ENCODE measurements around the gene COL5A2.

COL5A2 gene

DNA sequence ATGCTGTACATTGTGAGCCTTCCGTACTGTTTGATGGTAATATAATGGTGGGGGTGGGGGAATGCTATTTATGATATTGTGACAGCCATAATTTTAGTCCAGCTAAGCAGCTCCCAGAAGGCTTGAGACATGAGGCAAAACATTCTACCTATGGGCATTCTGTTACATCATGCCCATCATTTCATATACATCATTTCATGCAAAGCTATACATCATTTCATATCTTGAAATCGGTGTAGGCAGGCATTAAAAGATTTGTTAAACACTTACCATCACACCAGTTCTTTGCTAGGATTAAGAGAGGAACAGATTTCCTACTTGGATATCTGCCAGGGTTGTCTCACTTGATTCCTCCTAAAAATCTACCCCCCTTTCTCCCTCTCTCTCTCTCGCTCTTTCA, 84.5 kb downstream of the COL5A2 start:
- no peak for DNase-seq

DNA sequence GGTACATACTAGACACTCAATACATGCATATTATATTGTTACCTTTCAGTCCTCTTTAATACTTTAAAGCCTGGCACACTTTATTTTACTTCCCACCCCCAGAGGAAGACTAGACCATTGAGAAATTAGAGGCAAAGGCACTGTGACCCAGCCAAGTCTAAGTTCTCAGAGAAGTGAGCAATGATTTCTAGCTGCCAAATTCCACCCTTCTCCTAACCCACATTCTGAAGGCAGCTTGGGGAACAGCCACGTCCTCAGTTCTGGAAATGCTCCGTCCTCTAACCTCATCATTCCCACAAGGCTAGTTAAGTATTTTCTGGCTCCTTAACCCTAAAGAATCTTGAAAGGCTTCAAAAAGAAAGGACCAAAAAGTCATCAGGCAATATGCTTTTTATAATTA, 86.6 kb downstream of the COL5A2 start:
- no peak for DNase-seq

DNA sequence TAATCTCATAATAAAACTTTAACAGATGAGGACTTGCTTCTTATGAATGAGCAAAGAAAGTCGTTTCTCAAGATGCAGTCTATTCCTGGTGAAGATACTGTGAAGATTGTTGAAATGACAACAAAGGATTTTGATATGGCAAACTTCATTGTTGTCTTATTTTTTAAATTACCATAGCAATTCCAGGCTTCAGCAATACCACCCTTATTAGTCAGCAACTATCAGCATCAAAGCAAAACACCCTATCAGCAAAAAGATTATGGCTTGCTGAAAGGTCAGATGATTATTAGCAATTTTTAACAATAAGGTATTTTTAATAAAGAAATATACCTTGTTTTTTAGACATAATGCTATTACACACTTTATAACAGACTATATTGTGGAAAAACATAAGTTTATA, 88.3 kb downstream of the COL5A2 start:
- DNase-seq, result no peak

DNA sequence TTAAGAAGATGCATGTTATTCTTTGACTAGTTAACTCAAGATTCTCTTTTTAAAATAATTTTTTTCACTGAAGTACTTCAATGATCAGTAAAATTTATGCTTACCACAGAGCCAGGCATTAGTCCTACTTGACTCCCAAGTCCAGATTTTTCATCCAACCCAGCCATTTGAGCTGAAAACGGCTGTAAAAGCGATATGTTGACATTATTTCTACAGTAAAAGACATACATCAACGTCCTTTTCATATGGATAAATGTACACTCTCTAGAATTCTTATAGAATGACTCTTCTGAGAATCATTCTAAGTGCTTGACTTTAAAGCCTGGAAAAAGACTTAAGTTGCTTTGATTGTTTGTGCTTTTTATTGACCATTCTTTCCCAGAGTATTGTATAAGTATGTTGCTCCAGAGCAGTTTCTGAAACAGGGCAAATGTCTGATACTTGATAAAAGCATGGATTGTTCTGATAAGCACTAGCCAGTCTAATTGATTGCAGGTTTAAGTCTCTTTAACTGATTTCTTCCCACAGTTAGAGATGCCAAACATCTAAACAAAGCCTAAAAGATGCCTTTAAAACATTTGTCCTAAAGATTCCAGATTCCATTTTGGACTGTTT, 90.9 kb downstream of the COL5A2 start:
- DNase-seq, result no peak

DNA sequence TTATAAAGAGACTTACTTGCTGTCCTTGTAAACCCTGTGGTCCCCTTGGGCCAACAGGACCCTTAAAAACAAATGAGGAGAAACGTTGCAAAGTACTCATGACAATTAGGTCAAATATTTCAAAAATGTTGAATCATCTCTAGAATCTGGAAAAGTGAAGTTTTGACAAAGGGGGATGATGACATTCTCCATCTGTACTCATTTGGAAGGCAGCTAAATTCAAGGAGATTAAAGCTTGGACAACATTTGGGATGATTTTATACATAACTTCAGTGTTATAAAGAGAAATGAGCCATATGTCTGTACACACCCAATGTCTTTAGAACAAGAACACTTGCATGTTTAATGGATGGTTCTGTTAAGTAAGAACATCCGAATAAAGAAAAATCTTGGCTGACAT, 92.9 kb downstream of the COL5A2 start:
- no peak for DNase-seq

DNA sequence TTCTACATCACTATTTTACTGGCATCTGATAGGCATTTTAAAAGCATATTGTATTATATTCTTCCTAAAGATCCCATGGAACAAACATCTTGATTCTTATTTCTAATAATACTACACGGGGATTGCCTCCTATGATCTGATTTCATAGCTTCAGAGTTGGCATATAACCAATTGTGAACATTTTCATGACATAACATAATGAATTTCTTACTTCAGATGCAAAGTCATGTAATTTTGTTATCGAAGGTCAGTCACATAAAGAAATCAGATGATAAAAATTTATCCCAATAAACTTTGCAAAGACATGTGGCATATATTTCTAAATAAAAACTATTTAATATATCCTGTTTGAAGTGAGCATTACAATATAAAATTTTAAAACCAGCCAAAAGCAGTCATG, 93.3 kb downstream of the COL5A2 start:
- no peak for DNase-seq

DNA sequence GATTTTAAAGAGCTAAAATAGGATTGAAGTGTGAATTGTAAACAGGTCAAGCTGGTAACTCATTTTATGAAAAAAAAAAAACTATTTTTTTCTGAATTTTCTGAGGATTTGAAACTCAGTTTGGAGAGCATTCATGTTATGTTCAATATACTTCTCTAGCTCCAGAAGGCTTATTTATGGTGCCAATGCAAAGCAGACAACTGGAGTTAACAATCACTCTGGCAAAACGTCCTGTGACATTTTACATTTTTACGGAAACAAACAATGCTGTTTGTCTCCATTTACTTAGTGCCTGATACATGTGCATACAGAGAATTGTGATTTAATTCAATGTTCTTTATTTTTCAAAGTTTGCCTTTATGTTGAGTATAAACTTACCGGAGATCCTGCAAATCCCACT, 96.0 kb downstream of the COL5A2 start:
- DNase-seq, result no peak

GRCh38 chr2:189083106-189083505, 96.5 kb downstream of the COL5A2 start:
- no peak for DNase-seq

GRCh38 chr2:189082376-189082975, 97.1 kb downstream of the COL5A2 start:
- DNase-seq, result no peak

DNA sequence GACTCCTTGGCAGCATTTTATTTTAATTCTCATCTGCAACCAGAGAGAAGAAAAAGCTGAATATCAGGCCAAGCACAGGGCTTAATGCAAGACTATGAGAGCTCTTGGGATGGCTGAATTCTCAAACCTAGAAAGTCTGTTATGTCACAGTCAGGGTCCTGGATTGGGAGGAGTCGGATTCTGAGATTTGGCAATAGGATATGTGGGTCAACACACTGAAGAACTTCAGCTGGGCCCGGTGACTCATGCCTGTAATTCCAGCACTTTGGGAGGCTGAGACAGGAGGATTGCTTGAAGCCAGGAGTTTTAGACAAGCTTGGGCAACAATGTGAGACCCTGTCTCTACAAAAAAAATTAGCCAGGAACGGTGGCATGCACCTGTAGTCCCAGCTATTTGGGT, 103.0 kb downstream of the COL5A2 start:
- no peak for DNase-seq

GRCh38 chr2:189076120-189076519, 103.4 kb downstream of the COL5A2 start:
- no peak for DNase-seq

DNA sequence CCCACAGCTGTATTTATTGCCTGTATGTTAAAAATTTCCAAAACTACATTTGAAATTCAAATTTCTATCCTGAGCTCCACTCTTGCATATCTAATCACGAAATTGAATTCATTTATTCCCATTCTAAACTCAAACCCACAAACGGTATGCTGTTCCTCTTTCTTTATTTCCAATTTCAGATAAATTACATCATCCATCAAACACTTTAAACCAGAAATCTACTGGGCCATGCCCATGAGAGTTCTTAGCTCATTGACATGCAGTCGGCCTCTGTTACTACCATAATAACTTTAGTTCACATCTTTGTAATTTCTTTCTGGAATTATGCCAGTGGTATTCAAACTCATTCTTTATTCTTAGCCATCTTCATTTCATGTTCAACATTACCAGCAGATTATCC, 105.1 kb downstream of the COL5A2 start:
- no peak for DNase-seq

DNA sequence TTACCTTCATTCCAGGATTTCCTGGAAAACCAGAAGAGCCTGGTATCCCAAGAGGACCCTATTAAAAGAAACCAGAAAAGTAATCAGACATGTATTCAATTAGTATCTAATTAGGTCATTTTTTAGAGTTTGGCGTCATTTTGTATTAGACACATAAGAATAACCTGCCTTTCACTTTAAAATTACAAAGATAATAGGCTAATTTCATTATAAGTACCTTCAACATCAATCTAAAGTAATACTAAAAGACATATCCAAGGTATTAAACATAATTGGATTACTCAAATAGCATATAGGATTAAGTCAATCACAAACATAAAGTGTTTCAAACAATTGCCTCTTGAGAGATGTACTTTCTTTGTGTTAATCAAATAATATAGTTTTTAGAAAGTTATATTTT, 107.5 kb downstream of the COL5A2 start:
- no peak for DNase-seq

DNA sequence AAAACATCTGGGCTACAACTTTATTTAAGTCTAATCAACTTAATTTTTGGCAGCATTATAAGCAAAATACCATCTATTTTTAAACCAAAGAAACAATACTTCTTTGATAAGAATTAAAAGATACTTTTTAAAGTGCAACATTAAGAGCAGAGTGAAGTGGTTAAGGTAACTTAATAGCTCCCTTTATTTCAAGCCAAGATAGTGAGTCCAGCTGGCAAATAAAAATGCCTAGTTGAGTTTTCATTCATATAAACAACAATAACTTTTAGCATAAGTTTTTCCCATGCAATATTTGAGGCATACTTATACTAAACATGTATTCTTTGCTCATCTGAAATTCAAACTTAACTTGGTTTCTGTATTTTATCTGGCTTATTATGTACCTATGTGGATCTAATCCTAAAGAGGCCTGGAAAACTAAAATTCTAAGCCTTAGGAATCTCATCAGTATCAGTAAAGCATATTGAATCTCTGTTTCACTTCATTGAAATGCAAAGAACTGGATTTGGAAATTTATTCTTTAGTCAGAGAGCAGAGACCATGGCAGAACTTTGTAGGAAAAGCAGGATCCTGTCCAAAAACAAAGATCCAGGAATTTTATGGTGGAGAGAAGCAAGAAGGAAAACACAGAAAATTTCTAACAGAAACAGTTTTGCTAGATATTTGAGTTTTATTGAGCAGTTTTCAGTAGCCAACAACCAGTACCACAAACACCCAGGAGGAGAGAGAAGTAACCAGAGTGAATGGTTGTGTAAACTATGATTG, 109.5 kb downstream of the COL5A2 start:
- DNase-seq, result no peak

- no peak for DNase-seq
Observed at GRCh38 chr2:189066037-189066436, 113.5 kb downstream of the COL5A2 start.

- no peak for DNase-seq
Observed at GRCh38 chr2:189060096-189060642, 119.4 kb downstream of the COL5A2 start.

DNA sequence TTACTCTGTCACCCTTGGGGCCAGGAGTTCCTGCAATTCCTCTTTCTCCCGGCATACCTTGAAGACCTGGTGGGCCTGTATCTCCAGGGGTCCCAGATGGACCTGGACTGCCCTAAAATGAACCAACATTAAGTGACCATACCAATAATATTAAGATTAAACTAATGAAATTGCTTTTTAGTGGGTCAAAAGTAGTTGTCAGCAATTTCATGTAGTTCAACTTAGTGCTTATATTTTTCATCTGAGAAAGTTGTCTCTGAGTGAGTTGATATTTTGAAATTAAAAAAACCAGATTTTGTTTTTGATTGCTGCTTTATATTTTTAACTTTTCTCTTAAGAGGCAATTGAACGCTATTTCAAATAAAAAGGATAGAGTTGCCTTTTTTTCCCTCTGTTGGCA, 122.2 kb downstream of the COL5A2 start:
- DNase-seq, result no peak

DNA sequence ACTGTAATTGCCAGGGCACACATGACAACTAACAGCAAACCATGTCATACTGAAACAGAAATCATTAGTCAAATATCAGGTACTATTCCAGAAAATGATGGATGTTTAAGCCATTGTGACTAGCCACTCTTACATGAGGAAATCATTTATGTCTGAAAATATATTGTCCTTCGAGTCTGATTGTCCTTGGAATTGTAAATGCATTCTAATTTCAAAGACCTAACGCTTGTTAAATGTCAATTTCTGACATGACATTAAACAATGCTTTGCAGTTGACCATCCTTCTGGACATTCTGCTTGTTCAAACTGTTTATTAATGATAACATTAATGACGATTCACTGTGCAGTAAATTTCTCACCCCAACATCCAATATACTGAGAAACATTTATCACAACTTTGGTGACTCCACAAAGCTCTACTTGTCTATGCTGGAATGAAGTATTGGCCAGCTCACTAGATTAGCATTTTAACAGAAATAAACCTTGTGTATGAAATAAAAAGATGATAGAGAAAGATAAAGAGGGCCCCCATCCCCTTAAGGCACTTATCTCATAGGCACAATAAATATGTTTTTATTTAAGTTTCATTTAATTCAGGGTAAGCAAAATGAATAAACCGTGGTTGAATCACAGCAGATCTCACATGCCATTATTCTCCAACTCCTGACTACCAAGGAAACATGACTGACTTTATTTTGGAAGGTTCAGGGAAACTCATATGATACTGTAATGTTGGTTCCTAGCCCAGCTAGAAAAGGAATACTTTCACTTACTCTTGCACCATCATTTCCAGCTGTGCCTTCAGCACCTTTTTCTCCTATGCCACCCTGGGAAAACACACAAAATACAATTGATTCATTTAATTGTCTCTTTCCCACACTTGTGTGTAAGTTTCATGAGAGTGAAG, 123.1 kb downstream of the COL5A2 start:
- DNase-seq, result no peak

GRCh38 chr2:189050165-189050712, 129.3 kb downstream of the COL5A2 start:
- no peak for DNase-seq

DNA sequence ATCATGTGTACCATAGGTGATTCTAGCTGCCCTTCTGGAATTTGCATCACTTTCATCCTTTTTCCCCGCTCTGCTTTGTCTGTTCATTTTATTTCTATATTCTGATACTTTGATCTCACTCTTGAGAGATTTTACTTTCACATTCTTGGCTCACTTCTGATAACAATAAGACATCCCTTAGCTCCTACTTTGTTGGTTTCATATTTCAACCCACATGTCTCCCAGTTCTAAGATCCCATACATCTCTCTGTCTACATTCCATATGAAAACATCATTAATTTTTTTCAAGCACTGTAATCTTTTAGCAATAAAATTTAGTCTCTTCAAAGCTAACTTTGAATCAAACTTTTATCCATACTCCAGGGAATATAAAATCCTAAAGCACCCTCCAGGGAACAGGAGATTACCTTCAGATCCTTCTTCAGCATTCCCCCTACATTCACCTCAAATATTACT, 129.8 kb downstream of the COL5A2 start:
- no peak for DNase-seq

DNA sequence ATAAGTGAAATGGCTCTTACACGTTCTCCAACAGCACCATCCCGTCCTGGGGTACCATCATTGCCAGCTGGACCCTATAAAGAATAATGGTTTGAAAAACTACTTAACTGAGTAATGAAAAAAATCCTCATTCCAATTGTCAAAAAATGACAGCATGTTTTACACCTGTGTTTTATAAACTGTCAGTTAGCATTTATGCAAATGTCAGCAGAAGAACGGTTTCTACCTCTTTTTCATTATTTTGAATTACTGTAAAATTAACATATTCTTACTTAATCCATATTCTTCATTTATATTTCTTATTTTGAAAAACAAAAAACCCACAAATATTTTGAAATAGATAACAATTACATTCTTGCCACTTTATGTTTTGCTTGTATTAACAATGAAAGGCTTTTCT, 131.4 kb downstream of the COL5A2 start:
- DNase-seq, result no peak

GRCh38 chr2:189047171-189047888, 132.2 kb downstream of the COL5A2 start:
- DNase-seq, result no peak

All from NCI-H1092 (cell line).